GM19467 (cell line): ENCODE measurements around the gene CST5.
"Not testable (repeated sequence)": the region's sequence is repeated elsewhere in the genome, so short reads cannot be mapped to it uniquely, and the experiment has no call there.

Experiments used
- ATAC-seq: cut with Tn5 transposase; IDR thresholded peaks from one replicate; pipeline ENCODE4 v1.9.1; 2021; ENCODE audit warnings: mild to moderate bottlenecking, moderate library complexity; ENCODE audit not compliant: unreplicated experiment

Gene CST5, protein sequence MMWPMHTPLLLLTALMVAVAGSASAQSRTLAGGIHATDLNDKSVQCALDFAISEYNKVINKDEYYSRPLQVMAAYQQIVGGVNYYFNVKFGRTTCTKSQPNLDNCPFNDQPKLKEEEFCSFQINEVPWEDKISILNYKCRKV

DNA sequence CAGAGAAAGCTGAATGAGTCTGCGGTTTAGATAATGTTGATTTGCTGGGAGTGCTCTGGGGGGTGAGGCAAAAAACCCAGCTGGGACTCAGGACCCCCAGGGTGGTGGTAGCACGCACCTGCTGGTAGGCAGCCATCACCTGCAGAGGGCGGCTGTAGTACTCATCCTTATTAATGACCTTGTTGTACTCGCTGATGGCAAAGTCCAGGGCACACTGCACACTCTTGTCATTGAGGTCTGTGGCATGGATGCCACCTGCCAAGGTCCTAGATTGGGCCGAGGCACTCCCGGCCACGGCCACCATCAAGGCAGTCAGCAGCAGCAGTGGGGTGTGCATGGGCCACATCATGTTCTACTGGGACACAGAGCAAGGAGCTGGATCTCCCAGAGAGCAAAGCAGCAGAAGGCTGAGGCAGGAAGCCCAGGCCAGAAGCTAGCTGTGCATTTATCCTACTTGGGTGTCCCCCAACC, at the start of gene CST5:
Gene CST5, minus strand, starts transcription at position 421 of the 471 bp plus-strand sequence. Its CDS starts 72 bp downstream, at position 349.
- no peak for ATAC-seq

DNA sequence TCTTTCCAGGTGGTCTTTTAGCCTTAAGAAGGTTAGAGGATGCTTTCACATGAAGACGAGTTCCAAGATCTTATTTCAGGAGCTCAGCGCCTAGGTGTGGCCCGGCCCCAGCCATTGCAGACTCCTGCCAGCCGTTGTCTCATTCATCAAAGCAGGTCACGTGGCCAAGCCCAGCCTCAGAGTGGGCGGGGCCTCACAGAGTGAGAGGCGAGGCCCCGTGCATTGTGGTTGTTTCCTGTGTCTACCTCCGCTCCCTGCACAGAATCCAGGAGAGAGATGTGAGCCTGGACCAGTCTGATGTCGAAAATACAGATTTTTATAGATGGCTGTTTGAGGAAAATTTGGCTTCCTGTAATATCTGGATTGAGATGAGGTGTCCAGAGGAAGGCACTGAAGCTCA, 49.2 kb upstream of the CST5 start:
- no peak for ATAC-seq

DNA sequence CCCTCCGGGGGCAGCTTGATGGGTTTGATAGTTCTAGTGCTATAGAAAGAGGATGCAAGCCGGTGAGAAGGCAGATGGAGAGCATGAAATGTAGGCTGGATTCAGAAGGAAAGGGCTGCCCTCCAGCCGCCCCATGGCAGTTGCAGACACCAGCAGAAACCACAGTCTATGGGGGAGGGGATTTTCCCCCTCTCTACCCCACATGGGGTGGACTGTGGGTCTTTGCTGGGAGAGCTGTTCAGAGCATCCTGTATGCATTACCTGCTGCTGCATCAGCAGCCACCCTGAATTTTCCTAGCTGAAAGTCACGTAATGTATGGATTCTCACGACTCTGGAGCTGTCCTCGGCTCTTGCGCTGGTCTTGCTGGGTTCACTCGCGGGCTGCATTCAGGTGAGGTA, 48.8 kb upstream of the CST5 start:
- ATAC-seq, result no peak

DNA sequence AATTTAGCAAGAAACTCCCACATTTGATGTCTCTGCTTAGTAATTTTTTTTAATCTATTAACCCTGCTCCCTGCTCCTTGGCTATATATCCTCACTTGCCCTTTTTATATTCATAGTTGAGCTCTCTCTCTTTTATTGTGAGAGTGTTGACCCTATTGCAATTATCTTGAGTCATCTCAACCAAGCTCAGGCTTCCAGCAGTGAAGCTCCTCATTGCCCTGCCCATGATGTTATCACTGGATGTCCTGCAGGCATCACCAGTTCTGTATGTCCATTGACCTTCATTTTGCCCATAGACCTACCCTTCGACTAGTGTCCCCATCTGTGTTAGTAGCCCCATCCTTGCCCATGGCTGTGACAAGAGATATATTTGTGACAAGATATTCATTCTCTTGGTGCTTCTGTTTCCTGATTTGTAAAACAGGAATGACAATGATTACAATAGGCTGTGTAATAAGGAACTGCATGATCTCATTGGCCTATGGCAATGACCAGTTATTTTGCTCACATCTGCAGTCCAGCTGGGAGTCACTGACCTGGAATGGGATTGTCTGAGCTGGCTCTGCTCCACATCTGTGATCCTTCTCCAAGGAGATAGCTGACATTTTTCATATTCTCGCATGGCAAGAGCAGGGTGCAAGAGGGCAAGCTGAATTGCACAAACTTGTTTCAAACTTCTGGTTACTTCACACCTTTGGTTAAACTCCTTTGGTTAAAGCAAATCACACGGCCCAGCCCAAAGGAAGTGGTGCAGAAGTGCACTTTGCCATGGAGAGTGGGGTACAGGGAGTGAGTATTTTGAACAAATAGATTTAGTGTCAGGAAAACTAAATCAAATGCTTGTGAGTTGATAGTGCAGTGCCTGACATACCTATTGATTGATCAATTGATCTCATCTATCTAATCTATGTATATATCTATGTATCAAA, 47.7 kb upstream of the CST5 start:
- no peak for ATAC-seq

DNA sequence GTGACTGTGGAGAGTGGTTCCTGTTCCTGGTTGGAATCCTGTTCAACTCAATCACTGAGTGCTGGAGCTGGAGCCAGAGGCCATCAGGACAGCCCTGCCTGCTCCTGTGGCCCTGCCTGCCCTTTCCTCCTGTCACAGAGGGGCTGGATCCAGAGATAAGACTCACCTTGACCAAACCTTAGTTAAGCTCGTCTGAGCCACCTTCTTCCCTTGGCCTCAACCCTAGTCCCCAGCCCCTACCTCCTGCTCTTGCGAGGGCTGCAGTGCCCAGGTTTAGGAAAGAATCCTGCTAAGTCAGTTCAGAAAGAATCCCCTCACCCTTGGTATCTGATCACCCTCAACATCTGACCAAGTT, 47.0 kb upstream of the CST5 start:
- ATAC-seq, result no peak

DNA sequence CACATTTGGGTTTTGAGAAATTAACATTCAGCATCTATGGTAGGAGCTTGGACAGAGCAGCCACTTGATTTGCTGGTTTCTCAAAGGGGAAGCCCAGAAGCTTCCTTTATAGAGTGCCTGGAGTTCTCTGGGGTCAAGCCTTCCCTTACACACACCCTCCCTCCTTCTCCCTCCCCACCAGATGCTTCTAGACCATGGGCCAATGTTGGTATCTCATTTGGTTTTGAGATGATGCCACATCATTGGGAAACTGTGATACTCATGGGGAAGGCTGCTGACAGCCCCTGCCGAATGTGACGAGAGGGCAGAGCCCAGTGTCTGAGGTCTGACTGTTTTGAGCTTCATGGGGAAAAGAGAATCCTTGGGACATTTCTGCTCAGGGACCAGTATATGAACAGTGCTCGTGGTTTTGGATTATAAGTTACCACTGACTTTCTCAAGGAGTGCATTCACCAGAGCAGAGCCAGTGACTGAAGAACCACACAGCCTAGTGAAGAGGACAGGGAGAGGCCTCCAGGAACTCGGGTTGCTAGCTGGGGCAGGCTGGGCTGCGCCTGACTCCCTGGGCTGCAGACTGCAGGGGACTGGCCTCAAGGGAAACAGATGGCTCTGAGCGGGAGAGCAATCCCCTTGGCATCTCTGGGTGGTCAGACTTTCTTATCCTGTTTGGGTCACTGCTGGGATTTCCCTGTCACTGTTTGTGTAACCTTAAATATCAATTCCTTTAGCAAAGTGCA, 46.4 kb upstream of the CST5 start:
- ATAC-seq, result no peak

DNA sequence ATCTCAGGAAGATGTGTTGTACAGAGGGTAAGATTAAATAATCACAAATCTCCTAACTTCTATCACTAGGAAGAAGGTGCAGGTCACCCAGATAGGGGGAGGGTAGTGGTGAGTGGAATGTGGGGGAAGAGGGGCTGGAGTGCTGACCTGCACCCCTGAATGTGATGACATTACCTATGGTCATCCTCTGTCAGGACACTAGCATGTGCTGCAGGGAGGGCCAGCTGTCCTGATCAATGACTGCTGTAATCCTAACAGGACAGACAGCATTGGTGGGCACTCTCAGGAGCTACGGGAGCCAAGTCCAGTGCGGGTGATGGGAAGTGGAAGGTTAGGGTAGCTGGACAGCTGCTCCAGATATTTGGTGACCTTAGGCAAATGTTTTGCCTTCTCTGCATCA, 45.2 kb upstream of the CST5 start:
- no peak for ATAC-seq

DNA sequence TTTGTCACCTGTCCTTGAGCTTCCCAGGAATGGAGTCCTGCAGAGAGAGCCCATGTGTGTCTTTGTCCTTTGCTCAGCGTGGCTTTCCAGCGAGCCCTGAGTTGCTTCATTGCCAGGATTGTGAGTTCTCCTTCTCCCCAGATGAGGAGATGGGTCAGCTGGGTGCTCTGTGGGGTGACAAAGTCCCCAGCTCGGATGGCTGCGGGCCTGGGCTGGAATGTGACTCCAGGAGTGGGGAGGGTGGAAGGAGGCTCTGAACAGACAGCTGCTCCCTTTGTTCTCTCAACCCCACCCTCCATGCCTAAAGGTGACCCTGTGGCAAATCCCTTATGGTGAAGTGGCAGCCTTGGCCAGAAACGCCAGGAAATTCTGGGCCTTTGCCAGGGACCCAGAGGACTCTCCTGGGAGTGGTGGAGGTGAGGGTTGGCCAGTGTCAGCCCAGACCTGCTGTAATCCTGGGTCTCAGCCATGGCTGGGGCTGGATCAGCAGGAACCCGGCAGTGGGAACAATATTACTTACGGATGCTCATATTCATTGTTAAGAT, 44.4 kb upstream of the CST5 start:
- ATAC-seq, result no peak

DNA sequence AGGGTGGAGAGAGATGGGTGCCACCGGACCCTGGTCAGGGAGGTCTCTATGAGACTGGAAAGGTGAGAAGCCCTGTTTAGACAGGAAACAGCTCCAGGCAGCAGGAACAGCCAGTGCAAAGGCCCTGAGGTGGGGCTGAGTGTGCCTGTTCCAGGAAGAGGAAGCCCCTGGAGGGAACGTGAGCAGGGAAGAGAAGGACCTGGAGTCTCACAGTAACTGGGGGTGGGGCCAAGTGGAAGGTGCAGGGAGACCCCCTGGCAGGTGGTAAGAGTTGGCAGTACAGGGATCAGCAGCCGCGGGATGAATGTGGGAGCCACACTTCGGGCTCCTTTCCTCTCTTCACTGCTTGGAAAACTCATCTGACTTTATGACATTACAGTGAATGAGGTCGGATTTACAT, 43.8 kb upstream of the CST5 start:
- no peak for ATAC-seq

DNA sequence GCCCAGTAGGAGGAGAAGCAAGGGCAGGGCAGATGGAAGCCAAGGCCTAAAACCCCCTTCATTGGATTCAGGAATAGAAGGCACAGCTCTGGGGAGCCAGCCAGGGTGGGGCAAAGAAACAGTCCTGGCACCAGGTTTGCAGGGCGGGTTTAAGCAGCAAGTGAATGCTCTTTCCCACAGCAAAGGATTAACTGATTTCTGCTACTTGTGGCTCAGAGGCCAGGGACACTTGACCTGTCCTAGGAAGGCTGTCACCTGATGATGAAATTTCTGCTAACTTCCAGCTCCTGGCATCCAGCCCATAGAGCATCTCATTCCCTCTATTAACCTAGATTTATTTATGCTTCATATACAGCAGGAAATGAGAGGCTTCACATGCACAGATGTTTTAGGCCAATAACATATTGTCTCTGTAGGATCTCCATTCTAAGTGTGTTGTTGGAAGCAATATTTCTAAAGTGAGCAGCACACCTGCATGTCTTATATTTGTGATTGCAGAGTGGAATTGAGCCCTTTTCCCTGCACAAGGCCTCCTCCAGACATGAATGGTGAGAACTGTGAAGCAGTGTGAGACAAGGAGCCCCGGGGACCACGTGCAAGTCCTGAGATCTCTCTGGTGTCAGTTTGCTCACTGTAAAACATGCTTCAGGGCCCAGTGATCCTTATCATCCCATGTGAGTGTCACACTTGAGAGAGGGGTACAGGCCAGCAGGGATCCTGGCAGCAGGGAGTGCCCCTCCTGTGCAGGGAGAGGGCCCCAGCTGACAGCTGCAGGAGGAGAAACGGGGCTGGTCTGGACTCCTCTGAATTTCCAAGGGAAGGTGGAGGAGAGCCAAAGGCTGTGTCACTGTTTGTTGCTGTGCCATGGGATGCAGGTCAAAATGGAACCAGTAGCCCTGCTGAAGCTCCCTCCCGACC, 41.1 kb upstream of the CST5 start:
- ATAC-seq, result no peak

DNA sequence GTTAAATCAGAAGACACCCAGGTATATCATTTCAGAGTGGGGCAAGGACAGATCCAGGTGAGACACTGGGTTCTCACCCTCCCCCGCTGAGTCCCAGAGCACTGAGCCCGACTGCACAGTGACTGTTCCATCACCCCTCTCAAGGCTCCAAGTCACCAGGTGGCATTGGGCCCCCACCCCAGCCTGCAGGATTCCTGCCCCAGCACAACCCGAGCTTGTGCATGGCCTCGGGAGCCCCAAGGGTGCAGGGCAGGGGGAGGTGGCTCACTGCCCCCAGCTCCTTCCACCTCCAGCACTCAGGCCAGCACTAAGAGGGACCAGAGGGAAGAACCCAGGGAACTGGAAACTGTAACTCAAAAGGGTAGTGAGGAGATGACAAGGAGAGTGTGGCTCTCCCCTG, 39.3 kb upstream of the CST5 start:
- no peak for ATAC-seq

DNA sequence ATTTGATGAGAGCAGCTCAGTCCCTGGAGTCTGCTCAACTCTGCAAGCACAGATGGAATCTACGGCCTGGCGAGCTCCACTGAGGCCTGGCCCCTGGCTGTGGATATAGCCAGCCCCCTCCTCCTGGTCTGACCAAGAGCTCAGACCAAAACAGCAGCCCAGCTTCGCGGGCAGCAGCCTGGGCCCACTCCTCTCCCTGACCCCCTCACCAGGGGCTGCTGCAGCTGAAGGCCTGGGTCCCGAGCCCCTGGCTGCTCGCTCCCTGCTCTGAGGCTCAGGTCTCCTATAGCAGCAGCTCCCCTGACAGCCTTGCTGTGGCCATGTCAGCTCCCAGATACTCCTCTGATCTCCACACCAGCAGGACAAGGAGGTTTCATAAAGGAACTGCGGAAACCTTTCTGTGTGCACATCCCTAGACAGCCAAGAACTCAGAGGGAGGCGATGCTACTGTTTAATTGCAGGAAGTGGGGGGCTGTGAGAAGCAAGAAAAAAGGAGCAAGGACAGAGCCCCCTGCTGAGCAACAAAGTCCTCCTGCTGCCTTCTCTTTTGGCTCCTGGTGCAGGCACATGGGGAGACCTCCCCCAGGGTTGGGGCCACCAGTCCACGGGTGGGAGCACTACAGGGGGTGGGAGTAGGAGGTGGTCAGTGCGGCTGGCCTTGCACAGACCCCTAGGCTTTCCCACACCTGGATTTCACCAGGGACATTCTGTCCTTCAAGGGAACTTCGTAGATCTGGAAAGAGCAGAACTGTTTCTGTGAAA, 38.7 kb upstream of the CST5 start:
- ATAC-seq, result no peak

DNA sequence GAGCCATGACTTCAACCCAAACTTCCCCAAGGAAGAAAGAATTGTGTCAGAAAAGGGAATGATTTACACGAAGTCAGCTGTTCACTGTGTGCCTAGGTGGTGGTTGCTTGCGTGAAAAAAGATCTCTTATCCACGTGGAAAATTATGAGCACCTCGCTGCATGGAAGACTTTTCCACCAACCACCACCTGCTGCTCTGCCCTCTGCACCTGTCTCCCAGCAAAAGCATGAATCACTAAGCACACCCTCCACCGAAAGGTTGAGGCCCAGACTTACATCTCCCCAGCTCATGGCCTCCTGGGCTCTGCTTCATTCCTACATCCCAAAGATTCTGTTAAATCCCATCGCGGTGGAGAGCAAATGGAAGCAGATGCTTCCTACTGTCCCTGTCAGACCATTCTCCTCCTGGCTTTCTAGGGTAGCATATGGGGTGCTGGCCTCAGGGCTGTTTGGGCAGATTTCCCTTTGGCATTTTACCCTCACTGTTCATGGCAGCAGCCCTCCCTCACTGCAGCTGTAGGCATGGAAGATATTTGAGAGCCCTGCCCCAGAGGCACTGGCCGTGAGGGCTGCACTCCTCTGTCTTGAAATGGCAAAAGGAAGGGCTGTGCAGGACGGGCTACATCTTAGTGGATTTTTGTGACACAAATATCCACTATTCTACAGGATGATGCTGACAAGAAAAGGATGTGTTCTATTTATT, 37.6 kb upstream of the CST5 start:
- ATAC-seq, result no peak

DNA sequence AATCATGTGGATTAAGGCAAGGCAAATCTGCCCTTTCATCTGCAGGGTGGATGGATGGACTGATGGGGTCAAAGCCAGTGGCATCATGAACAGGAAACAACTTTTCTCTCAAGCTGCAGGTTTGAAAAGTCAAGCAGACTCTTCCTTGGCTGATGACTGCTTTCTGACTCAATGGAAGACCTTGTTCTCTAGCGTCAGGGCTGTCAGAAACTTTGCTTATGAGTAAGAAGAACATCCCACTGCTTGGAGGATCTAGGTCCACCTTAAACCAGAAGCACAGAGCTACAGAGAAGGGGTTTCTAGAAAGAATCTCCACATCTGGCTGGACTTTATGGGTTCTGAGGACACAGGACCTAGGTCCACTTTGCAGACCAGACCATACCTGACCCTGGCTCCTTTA, 36.3 kb upstream of the CST5 start:
- no peak for ATAC-seq

DNA sequence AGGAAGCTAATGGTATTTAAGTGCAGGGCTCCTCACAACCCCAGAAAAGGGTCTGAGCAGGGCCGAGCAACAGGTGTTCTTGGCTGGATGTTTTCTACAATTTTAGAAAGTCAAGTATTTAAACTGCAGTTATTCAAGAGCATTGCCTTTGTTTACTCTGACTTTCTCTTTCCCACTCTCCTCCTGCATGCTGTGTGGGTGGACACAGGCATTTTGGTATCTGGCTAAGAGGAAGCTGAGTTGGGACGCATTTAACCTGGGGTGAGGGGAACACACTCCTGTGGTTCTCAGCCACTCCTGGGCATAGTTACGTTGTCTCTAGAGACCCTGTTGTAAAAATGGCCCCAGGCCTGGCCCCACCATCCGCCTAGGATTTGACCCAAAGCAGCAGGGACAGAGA, 34.9 kb upstream of the CST5 start:
- ATAC-seq, result not testable (repeated sequence)

DNA sequence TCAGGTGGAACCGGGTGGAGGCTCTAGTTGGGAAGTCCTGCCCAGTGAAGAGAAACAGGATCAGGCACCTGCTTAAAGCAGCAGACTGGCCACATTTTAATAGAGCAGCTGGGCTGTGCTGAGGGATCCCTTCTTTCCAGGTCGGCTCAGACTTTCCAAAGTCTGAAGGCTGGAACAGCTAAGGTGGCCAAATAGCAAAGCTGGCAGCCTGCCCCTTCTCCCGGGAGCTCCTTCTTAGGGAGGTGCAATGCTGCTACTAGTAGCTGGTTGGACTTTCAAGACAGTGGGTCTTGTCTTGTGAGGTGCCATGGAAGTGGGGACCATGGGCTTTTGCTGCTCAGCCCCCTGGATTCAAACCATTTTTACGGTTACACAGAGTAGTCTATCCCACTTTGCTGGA, 30.7 kb upstream of the CST5 start:
- no peak for ATAC-seq

DNA sequence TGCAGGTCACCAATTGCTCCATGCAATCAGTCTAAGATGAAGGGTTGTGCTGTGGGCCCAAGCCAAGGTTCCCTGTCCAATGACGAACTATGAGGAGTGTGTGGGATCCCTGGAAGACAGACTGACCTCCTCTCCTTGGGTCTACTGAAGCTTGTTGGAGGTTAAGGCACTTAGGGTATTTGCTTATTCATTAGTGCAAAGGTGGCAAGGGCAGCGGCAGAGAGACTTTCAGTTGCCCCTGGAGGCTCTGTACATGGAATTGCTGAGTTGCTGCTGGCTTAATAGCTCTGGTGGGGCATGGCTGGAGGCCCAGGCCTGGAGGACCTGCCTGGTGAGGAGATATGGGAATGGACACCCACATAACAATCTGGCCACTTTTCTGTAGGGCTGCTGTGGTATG, 29.8 kb upstream of the CST5 start:
- ATAC-seq, result no peak

DNA sequence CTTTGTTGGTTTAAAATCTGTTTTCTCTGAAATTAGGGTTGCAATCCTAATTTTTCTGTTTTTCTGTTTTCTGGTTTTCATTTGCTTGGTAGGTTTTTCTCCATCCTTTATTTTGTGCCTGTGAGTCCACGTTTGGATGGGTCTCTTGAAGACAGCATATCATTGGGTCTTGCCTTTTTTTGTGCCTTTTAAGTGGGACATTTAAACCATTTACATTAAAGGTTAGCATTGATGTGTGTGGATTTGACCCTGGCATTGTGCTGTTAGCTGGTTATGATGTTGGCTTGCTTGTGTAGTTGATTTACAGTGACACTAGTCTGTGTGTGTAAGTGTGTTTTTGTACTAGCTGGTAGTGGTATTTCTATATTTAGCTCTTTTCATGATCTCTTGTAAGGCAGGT, 28.0 kb upstream of the CST5 start:
- no peak for ATAC-seq

DNA sequence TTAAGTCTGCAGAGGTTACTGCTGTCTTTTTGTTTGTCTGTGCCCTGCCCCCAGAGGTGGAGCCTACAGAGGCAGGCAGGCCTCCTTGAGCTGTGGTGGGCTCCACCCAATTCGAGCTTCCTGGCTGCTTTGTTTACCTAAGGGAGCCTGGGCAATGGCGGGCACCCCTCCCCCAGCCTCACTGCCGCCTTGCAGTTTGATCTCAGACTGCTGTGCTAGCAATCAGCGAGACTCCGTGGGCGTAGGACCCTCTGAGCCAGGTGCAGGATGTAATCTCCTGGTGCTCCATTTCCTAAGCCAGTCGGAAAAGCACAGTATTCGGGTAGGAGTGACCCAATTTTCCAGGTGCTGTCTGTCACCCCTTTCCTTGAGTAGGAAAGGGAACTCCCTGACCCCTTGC, 22.8 kb upstream of the CST5 start:
- ATAC-seq, result not testable (repeated sequence)
